Measurements from ENCODE around the gene CUL2.

DNA sequence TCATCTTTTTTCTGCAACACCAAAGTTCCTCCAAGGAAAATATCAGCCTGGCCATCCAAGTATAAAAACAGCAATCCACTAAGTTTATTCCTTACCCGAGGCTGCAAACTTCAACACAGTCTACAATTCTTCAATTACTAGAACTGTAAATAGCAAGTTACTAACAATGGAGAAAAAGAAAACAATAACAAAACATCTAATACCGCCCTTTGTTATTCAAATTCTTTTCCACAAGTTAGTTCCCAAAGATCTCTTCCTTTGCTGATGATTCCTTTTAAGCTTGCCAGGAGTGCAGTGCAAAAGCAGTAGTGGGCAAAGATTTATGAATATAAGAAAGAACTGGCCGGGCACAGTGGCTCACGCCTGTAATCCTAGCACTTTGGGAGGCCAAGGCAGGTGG, 86.2 kb downstream of the CUL2 start:
- TF ChIP-seq RCOR1 (IDR thresholded peaks at IDR 0.05; ENCODE audit: insufficient replicate concordance, low read length) (no peak), RFX5 (IDR thresholded peaks at IDR 0.05; ENCODE audit: low read depth, low read length) (no peak), CTCF (conservative IDR thresholded peaks at IDR 0.05; ENCODE audit: low read depth, low read length) (no peak), SMC3 (IDR thresholded peaks at IDR 0.05; ENCODE audit: low read depth, low read length) (no peak), FOS (IDR thresholded peaks at IDR 0.05; ENCODE audit: low read depth, low read length) (no peak), USF2 (IDR thresholded peaks at IDR 0.05; ENCODE audit: low read depth, low read length) (no peak), POLR2A (IDR thresholded peaks at IDR 0.05; ENCODE audit: low read depth, low read length) (no peak), MXI1 (IDR thresholded peaks at IDR 0.05; ENCODE audit: borderline replicate concordance, low read depth, low read length) (no peak), CEBPB (IDR thresholded peaks at IDR 0.05; ENCODE audit: low read depth, low read length) (no peak)

Data from IMR-90 (cell line).